Measurements from ENCODE around the gene OSBPL6.

OSBPL6 gene

GRCh38 chr2:178242552-178242883 lies 48.2 kb downstream of the OSBPL6 start:
- DNase-seq = no peak

GRCh38 chr2:178243961-178244360 lies 49.6 kb downstream of the OSBPL6 start:
- DNase-seq = no peak

- DNase-seq = no peak
Measured at GRCh38 chr2:178244777-178245176, 50.5 kb downstream of the OSBPL6 start.

GRCh38 chr2:178246696-178247095 lies 52.4 kb downstream of the OSBPL6 start:
- no peak for DNase-seq

GRCh38 chr2:178247250-178247649 lies 52.9 kb downstream of the OSBPL6 start:
- DNase-seq = no peak

- no peak for DNase-seq
Measured at GRCh38 chr2:178250429-178250828, 56.1 kb downstream of the OSBPL6 start.

GRCh38 chr2:178251151-178251955 lies 57.0 kb downstream of the OSBPL6 start:
- no peak for DNase-seq

GRCh38 chr2:178256382-178257042 lies 62.2 kb downstream of the OSBPL6 start:
- DNase-seq = no peak

GRCh38 chr2:178257127-178257526 lies 62.8 kb downstream of the OSBPL6 start:
- DNase-seq = no peak

- DNase-seq = no peak
Measured at GRCh38 chr2:178258916-178259315, 64.6 kb downstream of the OSBPL6 start.

GRCh38 chr2:178263159-178263860 lies 69.0 kb downstream of the OSBPL6 start:
- no peak for DNase-seq

- DNase-seq = no peak
Measured at GRCh38 chr2:178264211-178264610, 69.9 kb downstream of the OSBPL6 start.

GRCh38 chr2:178265851-178266250 lies 71.5 kb downstream of the OSBPL6 start:
- no peak for DNase-seq

GRCh38 chr2:178266445-178266844 lies 72.1 kb downstream of the OSBPL6 start:
- DNase-seq = no peak

GRCh38 chr2:178267660-178268059 lies 73.3 kb downstream of the OSBPL6 start:
- no peak for DNase-seq

- DNase-seq = no peak
Measured at GRCh38 chr2:178268435-178268834, 74.1 kb downstream of the OSBPL6 start.

- no peak for DNase-seq
Measured at GRCh38 chr2:178269438-178270224, 75.3 kb downstream of the OSBPL6 start.

- no peak for DNase-seq
Measured at GRCh38 chr2:178270338-178270737, 76.0 kb downstream of the OSBPL6 start.

- DNase-seq = no peak
Measured at GRCh38 chr2:178271094-178271493, 76.8 kb downstream of the OSBPL6 start.

- no peak for DNase-seq
Measured at GRCh38 chr2:178271629-178272333, 77.5 kb downstream of the OSBPL6 start.

GRCh38 chr2:178273787-178274360 lies 79.6 kb downstream of the OSBPL6 start:
- DNase-seq = no peak

- no peak for DNase-seq
Measured at GRCh38 chr2:178275600-178275999, 81.3 kb downstream of the OSBPL6 start.
